ENCODE measurements around the gene SORBS1. TPM values are rescaled to one million over a fixed set of nuclear protein-coding genes. Genes with fewer than 3 reads are reported as not detected.

The SORBS1 gene
- total RNA-seq, 1 donor from 2014 or later: 703 TPM

Other genes with a start within 250 kb of the SORBS1 start
- 12.1 TPM for gene ALDH18A1, start 95.3 kb upstream of the SORBS1 start, total RNA-seq
- gene TCTN3, start 132.6 kb upstream of the SORBS1 start, total RNA-seq: 8.2 TPM
- gene ENTPD1, start 194.8 kb upstream of the SORBS1 start, total RNA-seq: 7.5 TPM

Data from left ventricle myocardium superior (tissue), 1 donor.